Neuronal stem cell (in vitro differentiated cells): ENCODE results near the gene AKR1C8.
"Not testable (repeated sequence)": the region's sequence is repeated elsewhere in the genome, so short reads cannot be mapped to it uniquely, and the experiment has no call there.

ENCODE experiments used
- DNase-seq: peaks from one replicate; pipeline ENCODE4 v3.0.0-alpha.2; 2013; ENCODE audit warnings: low spot score
- H2AFZ ChIP-seq: one replicate; pipeline ENCODE4 v1.6.1; 2013; ENCODE audit warnings: mild to moderate bottlenecking, low read length, inconsistent platforms
- H2AK5ac ChIP-seq: 2 replicates; pipeline ENCODE4 v1.6.1; 2013; ENCODE audit warnings: low read depth, mild to moderate bottlenecking, inconsistent platforms, low read length, moderate library complexity, mixed read lengths
- H2BK120ac ChIP-seq: 2 replicates; pipeline ENCODE4 v1.6.1; 2013; ENCODE audit warnings: low read depth, mild to moderate bottlenecking, inconsistent platforms, low read length, moderate library complexity, mixed read lengths
- H2BK12ac ChIP-seq: one replicate; pipeline ENCODE4 v1.6.1; 2013; ENCODE audit warnings: low read length, inconsistent platforms
- H2BK15ac ChIP-seq: 2 replicates; pipeline ENCODE4 v1.6.1; 2013; ENCODE audit warnings: mild to moderate bottlenecking, low read length, inconsistent platforms, mixed read lengths
- H2BK5ac ChIP-seq: one replicate; pipeline ENCODE4 v1.6.1; 2013; ENCODE audit warnings: inconsistent platforms, mild to moderate bottlenecking, low read length, moderate library complexity
- H3K14ac ChIP-seq: one replicate; pipeline ENCODE4 v1.6.1; 2013; ENCODE audit warnings: low read length, inconsistent platforms
- H3K18ac ChIP-seq: 2 replicates; pipeline ENCODE4 v1.6.1; 2013; ENCODE audit warnings: low read length, inconsistent platforms
- H3K23ac ChIP-seq: 2 replicates; pipeline ENCODE4 v1.6.1; 2013; ENCODE audit warnings: low read depth, mild to moderate bottlenecking, mixed read lengths, low read length, inconsistent platforms; ENCODE audit not compliant: poor library complexity
- H3K27ac ChIP-seq: replicated peaks from 3 replicates; pipeline ENCODE4 v1.5.1; 2013; ENCODE audit warnings: low read length, inconsistent platforms
- H3K27me3 ChIP-seq, 3 experiments: 2 replicates each; pipeline ENCODE4 v1.6.1; 2013; ENCODE audit warnings: low read length in 3 of 3, mild to moderate bottlenecking in 2 of 3, inconsistent platforms in 1 of 3, low read depth in 1 of 3, mixed read lengths in 1 of 3, moderate library complexity in 1 of 3; ENCODE audit not compliant: control insufficient read depth in 3 of 3, insufficient read depth in 3 of 3
- H3K36me3 ChIP-seq, 2 donors: replicated peaks in 1 of 2; 2 replicates each; pipeline ENCODE4 v1.6.1; 2013; ENCODE audit warnings: low read length in 2 of 2; ENCODE audit not compliant: control insufficient read depth in 2 of 2, insufficient read depth in 2 of 2
- H3K4ac ChIP-seq: 2 replicates; pipeline ENCODE4 v1.6.1; 2013; ENCODE audit warnings: inconsistent platforms, mild to moderate bottlenecking, low read length, moderate library complexity
- H3K4me1 ChIP-seq, 2 donors: 1 replicate in 1 of 2; 2 replicates in 1 of 2; pipeline ENCODE4 v1.6.1; 2013; ENCODE audit warnings: low read length in 2 of 2, low read depth in 1 of 2; ENCODE audit not compliant: control insufficient read depth in 2 of 2, insufficient read depth in 1 of 2
- H3K4me2 ChIP-seq: one replicate; pipeline ENCODE4 v1.6.1; 2013; ENCODE audit warnings: mild to moderate bottlenecking, low read length, inconsistent platforms; ENCODE audit not compliant: insufficient read depth, poor library complexity, severe bottlenecking
- H3K4me3 ChIP-seq, 2 donors: 2 replicates each; pipeline ENCODE4 v1.5.1; 2013; ENCODE audit warnings: low read length in 2 of 2, mild to moderate bottlenecking in 2 of 2, inconsistent platforms in 1 of 2, moderate library complexity in 1 of 2
- H3K79me1 ChIP-seq: one replicate; pipeline ENCODE4 v1.6.1; 2013; ENCODE audit warnings: low read depth, mild to moderate bottlenecking, inconsistent platforms, low read length, moderate library complexity
- H3K9ac ChIP-seq: one replicate; pipeline ENCODE4 v1.6.1; 2013; ENCODE audit warnings: mild to moderate bottlenecking, low read depth, low read length, inconsistent platforms; ENCODE audit not compliant: poor library complexity
- H3K9me3 ChIP-seq, 2 donors: replicated peaks in 1 of 2; 2 replicates each; pipeline versions ENCODE3 to v1.6.1; 2013; ENCODE audit warnings: low read length in 2 of 2, mild to moderate bottlenecking in 2 of 2, inconsistent platforms in 1 of 2, low read depth in 1 of 2, mixed read lengths in 1 of 2, moderate library complexity in 1 of 2; ENCODE audit not compliant: control insufficient read depth in 2 of 2, insufficient read depth in 1 of 2
- H4K8ac ChIP-seq: one replicate; pipeline ENCODE4 v1.6.1; 2013; ENCODE audit warnings: low read depth, mild to moderate bottlenecking, inconsistent platforms, low read length, moderate library complexity
- H4K91ac ChIP-seq: one replicate; pipeline ENCODE4 v1.6.1; 2013; ENCODE audit warnings: low read length, low read depth, mild to moderate bottlenecking, inconsistent platforms; ENCODE audit not compliant: poor library complexity
- WGBS, 2 donors: extraction: QIAGEN DNeasy Blood & Tissue Kit; methylation state at CpG; one replicate each; pipeline ENCODE4 v1.1.7; 2013; ENCODE audit warnings: missing lambda C conversion rate in 2 of 2, mixed read lengths in 1 of 2; ENCODE audit not compliant: insufficient read length in 2 of 2, insufficient replicate concordance in 1 of 2; ENCODE audit errors: extremely low coverage in 2 of 2; 5-methylcytosine and 5-hydroxymethylcytosine counted together

The AKR1C8 gene

GRCh38 chr10:5117026-5117425 lies 67.9 kb downstream of the AKR1C8 start:
- H3K4me1 ChIP-seq: no peaks in the 10 kb centered on the region
- H3K4ac ChIP-seq: no peak overlapping the region
- H3K27ac ChIP-seq: no peak overlapping the region
- no peak overlapping the region for H4K8ac ChIP-seq
- no CpG with 5 or more reads among the region's 3 CpGs for WGBS, 2 donors
- H3K79me1 ChIP-seq: no peaks in the 10 kb centered on the region
- DNase-seq: no peak
- H3K27me3 ChIP-seq: no peaks in the 10 kb centered on the region
- H3K9me3 ChIP-seq: peaks cover 0 to 5% of the 10 kb centered on the region in 2 donors
- H3K36me3 ChIP-seq: peaks cover 0 to 2% of the 10 kb centered on the region in 2 donors
- no peak overlapping the region for H3K14ac ChIP-seq
- H2AK5ac ChIP-seq: no peak overlapping the region
- no peak overlapping the region for H4K91ac ChIP-seq
- H3K4me2 ChIP-seq: no peak overlapping the region
- no peak overlapping the region for H2BK12ac ChIP-seq
- H3K9ac ChIP-seq: no peak overlapping the region
- H3K4me3 ChIP-seq: no peak overlapping the region
- no peak overlapping the region for H2BK15ac ChIP-seq
- H3K18ac ChIP-seq: no peak overlapping the region
- H2BK5ac ChIP-seq: no peak overlapping the region
- H2BK120ac ChIP-seq: no peak overlapping the region
- H2AFZ ChIP-seq: no peak overlapping the region
- H3K23ac ChIP-seq: no peak overlapping the region

- H3K9me3 ChIP-seq: peaks cover 0 to 2% of the 10 kb centered on the region in 2 donors
- no peak overlapping the region for H3K4me2 ChIP-seq
- H3K4me1 ChIP-seq: no peaks in the 10 kb centered on the region
- no peak overlapping the region for H3K18ac ChIP-seq
- no peaks in the 10 kb centered on the region for H3K79me1 ChIP-seq
- no peak overlapping the region for H4K8ac ChIP-seq
- H2BK5ac ChIP-seq: no peak overlapping the region
- H3K27me3 ChIP-seq: no peaks in the 10 kb centered on the region
- H4K91ac ChIP-seq: no peak overlapping the region
- H3K14ac ChIP-seq: no peak overlapping the region
- WGBS, 2 donors: no CpG with 5 or more reads among the region's 5 CpGs
- no peak overlapping the region for H2BK12ac ChIP-seq
- H2AFZ ChIP-seq: no peak overlapping the region
- no peak overlapping the region for H3K4me3 ChIP-seq
- no peak overlapping the region for H3K9ac ChIP-seq
- H2BK120ac ChIP-seq: no peak overlapping the region
- H3K27ac ChIP-seq: no peak overlapping the region
- H2BK15ac ChIP-seq: no peak overlapping the region
- DNase-seq: no peak
- no peak overlapping the region for H3K23ac ChIP-seq
- H3K36me3 ChIP-seq: peaks cover 0 to 2% of the 10 kb centered on the region in 2 donors
- no peak overlapping the region for H2AK5ac ChIP-seq
- H3K4ac ChIP-seq: no peak overlapping the region
These were observed 68.3 kb downstream of the AKR1C8 start for GRCh38 chr10:5116621-5117020.

- H2BK5ac ChIP-seq, H4K8ac ChIP-seq, H2BK120ac ChIP-seq, H3K9ac ChIP-seq, H3K79me1 ChIP-seq, DNase-seq, H2AFZ ChIP-seq, H3K4me2 ChIP-seq, H3K14ac ChIP-seq, H2BK12ac ChIP-seq, H3K4me1 ChIP-seq, H3K4ac ChIP-seq, H3K9me3 ChIP-seq, H3K27me3 ChIP-seq, H3K4me3 ChIP-seq, H2AK5ac ChIP-seq, H3K18ac ChIP-seq, H2BK15ac ChIP-seq, H4K91ac ChIP-seq, H3K23ac ChIP-seq, H3K36me3 ChIP-seq, H3K27ac ChIP-seq: not testable (repeated sequence)
- no CpG with 5 or more reads among the region's 12 CpGs for WGBS, 2 donors
These were observed 75.1 kb downstream of the AKR1C8 start for GRCh38 chr10:5109861-5110260.

GRCh38 chr10:5108658-5109416 lies 76.1 kb downstream of the AKR1C8 start:
- Histone ChIP-seq H2AK5ac (no peak overlapping the region), H2BK12ac (no peak overlapping the region), H3K9ac (no peak overlapping the region), H2BK5ac (no peak overlapping the region), H3K4me2 (no peak overlapping the region), H3K18ac (no peak overlapping the region), H2AFZ (no peak overlapping the region), H3K4me1 (no peaks in the 10 kb centered on the region), H3K27ac (no peak overlapping the region), H4K91ac (no peak overlapping the region), H3K36me3 (no peaks in the 10 kb centered on the region), H3K4ac (no peak overlapping the region), H3K4me3 (no peak overlapping the region), H2BK15ac (no peak overlapping the region), H3K27me3 (no peaks in the 10 kb centered on the region), H3K9me3 (peaks cover 0 to 1% of the 10 kb centered on the region in 2 donors), H3K23ac (no peak overlapping the region), H2BK120ac (no peak overlapping the region), H4K8ac (no peak overlapping the region), H3K79me1 (no peaks in the 10 kb centered on the region), H3K14ac (no peak overlapping the region)
- no CpG with 5 or more reads among the region's 3 CpGs for WGBS, 2 donors
- DNase-seq: no peak
